Measurements from ENCODE around the gene ACO2.

Gene ACO2

DNA sequence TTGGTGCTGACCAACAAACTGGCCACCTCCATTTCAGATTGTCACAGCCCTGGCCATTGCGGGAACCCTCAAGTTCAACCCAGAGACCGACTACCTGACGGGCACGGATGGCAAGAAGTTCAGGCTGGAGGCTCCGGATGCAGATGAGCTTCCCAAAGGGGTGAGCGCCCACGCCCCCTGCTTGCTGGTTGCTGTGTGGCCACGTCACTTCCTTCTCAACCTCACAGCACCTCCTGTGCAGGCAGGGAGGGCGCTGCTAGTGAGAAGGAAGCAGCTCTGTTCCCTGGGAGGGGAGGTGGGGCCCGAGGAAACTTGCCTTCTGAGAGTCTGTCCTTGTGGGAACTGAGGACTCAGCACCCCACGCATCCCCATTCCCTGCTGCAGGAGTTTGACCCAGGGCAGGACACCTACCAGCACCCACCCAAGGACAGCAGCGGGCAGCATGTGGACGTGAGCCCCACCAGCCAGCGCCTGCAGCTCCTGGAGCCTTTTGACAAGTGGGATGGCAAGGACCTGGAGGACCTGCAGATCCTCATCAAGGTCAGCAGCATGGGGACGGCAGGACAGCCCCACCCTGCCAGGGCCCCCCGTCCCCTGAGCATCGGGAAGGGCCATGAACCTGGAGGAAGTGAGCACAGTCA is 56.0 kb downstream of the ACO2 start:
- DNase-seq = peak; percentile 61

DNA sequence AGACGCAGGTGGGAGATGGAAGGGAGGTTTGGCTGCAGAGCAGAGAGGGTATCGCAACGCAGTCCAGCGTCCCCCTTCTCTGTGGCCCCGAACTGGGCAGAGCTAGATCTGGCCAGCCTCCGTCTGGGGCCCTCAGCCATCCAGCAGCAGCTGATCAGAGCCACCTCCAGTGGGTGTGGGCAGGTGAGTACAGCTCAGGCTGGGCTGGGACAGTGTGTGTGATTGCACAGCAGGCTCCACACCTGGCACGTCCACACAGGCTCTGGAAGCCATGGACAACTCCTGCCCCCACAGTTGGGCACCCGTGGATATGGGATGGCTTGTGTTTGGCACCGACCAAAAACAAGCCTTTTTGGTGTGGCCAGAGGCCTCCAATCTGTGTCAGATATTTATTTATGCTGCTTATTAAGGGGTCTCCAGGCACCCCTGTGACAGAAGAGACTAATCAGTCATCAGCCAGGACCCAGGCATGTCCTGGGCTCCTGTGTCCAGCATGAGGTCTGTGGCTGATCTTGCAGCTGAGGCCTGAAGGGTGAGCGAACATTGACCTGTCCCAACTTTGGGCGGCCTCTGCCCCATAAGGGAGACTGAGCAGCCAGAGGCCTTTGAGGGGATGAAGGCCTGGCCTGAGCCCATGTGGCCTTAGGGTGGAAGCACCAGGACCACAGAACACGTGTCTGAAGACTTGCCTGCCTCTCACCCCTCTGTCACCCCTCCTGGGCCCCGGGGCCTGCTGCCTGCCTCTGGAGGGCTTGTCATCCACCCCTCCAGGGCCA is 56.7 kb downstream of the ACO2 start:
- DNase-seq = no peak

DNA sequence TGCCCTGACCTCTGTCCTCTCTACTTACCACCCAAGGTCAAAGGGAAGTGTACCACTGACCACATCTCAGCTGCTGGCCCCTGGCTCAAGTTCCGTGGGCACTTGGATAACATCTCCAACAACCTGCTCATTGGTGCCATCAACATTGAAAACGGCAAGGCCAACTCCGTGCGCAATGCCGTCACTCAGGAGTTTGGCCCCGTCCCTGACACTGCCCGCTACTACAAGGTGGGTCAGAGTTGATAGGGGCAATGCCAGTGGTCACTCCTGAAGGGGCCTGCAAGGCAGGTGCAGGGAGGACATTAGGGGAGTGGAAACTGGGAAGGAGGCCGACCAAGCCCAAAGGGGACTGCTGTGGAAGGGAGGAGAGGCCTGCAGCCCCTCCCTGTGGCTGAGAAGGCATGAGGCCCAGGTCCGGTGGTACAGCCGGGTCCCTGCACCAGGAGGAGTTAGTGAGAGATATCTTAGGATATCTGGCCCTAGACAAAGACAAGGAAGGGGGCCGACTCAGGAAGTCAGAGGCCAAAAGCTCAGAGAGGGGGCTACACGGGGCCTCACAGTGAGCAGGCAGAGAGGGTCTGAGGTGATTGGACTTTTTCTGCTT is 57.4 kb downstream of the ACO2 start:
- DNase-seq = peak; percentile 52

DNA sequence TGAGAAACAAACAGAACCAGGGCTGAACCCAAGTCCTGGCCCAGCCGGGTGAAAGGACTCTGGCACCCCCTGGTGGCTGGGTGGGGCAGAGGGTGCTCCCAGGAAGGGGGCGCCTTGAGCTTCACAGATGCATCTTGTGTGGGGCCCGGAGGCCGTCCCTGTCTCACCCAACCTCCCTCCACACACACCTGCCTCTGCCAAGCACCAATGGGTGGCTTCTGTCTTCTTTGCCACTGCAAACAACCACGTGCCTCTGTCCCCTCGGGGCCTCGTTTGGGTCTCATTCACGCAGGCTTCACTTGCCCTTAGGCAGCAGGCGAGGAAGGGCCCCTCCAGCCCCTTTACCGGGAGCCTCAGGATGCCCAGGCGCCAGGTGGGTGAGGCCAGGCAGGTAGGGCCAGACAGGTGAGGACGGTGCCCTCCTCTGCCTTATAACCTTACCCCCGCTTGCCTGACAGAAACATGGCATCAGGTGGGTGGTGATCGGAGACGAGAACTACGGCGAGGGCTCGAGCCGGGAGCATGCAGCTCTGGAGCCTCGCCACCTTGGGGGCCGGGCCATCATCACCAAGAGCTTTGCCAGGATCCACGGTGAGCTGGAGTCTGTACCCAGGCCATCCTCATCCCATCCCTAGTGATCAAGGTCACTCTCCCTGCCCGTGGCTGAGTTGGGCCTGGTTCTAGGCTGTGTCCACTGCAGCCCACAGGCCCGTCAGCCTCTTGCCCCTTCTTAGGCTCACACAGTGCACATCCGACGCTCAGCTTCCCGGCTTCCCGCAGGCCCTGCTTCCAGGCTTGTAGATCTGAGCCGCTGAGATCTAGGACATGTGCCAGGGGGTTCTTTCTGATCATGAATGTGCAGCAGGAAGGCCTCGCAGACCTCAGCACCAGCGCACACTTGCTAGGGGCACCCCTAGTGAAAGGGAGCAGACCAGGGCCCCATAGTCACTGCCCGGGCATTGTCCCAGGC is 58.2 kb downstream of the ACO2 start:
- DNase-seq = peak; percentile 63

DNA sequence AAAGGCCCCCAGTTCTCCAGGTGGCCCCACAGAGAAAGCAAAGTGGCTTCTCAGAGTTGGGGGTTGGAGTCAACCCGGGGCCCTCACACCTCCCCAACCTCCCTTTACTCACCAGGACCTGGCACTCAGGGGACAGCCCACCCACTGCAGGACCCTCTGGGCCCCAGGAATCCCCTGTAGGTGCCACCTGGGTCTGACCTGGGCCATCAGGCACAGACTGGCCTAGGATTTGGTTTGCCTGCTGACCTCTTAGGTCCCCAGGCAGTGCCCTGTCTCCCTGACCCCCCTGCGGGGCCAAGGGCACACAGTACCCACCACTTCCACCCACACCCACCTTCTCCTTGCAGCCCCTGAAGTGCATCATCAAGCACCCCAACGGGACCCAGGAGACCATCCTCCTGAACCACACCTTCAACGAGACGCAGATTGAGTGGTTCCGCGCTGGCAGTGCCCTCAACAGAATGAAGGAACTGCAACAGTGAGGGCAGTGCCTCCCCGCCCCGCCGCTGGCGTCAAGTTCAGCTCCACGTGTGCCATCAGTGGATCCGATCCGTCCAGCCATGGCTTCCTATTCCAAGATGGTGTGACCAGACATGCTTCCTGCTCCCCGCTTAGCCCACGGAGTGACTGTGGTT is 59.3 kb downstream of the ACO2 start:
- DNase-seq = no peak

DNA sequence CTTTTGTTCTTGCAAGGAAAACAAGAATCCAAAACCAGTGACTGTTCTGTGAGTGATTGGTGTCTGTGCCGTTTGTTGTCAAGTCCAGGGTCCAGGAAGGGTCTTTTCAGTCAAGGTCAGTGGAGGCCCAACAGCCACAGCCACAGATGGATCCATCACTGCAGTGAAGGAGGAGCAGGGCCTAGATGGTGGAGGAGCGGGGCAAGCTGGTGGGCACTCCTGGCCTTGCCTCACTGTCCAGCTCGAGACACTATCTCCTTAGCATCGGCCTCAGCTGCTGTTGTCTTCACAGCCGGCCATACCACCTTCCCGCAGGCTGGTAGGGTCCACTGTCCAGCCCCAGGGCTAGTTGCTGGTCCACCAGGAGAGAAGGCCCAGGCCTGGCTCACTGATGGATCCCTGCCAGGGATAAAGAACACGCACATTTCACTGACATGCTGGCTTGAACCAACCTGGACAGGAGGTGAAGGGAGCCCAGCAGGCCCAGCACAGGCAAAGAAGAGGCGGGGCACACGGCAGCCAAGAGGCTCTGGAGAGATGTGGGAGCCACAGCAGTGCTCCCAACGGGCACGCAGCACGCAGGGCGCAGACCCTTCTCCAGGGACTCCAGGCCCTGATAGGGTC is 60.1 kb downstream of the ACO2 start:
- DNase-seq = no peak

DNA sequence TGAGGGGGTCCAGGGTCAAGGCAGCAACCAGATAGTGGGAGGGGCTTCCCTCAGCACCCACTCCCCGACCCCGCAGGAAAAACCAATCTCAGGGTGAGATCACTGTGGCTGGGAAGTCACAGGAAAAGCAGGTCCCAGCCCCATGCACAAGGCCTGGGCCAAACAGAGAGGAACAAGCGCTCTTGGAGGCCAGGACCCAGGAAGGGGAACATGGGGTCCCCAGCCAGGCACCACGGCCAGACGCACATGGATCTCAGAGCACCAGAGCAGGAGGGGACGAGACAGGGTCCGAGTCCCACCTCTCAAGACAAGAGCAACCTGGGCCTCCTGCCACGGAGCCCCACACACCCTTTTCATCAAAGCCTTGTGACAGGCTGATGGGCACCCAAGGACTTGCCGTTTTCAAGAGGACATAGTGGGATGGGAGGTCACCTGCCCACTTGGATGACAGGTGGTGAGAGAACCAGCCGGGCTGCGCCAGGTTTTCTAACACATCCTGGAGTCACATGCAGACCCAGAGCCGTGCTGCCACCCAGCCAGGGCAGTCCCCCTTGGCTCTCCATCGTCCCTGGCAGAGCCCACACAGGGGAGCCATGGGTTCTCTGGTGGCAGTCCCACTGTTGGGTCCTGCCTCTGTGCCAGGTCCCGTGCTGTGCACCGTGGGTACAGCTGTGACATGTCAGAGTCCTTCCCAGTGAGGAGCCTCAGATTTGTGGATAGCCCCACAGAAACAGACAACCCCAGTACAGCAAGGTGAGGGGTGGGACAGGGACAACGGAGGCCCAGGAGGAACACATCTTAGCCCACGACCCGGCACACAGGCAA is 62.2 kb downstream of the ACO2 start:
- DNase-seq = no peak

DNA sequence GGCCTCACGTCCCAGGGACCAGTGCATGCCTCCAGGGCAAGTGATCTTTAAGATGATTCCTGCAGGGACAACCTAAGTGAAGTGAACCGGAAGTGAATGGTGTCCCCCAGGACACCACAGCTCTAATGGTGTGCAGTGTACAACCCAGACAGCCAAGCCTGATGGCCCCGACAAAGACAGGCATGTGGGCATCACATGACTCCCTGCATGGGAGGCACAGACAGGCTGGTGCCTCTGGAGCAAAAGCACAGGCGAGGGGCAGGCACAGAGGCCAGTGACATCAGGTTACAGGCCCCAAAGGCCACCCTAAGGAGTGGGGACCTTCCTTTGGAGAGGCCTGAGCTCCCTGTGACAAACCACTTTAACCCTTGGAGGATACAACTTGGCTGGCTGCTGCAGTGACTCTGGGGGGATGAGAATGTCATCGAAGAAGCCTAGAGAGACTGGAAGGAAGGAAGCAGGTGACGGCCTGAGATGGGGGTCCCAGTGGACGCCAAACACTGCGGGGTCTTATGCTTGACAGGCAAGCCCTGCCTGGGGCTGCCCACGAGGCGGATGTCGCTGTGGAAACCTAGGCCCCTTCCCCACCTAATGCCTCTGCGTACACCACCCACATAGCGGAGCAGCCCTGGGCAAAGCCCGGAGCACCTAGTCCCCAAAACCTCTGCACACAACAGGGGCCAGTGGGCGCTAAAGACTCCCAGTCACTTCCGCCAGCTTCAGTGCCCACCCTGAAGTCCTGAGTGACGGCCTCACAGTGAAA is 63.0 kb downstream of the ACO2 start:
- DNase-seq = no peak

DNA sequence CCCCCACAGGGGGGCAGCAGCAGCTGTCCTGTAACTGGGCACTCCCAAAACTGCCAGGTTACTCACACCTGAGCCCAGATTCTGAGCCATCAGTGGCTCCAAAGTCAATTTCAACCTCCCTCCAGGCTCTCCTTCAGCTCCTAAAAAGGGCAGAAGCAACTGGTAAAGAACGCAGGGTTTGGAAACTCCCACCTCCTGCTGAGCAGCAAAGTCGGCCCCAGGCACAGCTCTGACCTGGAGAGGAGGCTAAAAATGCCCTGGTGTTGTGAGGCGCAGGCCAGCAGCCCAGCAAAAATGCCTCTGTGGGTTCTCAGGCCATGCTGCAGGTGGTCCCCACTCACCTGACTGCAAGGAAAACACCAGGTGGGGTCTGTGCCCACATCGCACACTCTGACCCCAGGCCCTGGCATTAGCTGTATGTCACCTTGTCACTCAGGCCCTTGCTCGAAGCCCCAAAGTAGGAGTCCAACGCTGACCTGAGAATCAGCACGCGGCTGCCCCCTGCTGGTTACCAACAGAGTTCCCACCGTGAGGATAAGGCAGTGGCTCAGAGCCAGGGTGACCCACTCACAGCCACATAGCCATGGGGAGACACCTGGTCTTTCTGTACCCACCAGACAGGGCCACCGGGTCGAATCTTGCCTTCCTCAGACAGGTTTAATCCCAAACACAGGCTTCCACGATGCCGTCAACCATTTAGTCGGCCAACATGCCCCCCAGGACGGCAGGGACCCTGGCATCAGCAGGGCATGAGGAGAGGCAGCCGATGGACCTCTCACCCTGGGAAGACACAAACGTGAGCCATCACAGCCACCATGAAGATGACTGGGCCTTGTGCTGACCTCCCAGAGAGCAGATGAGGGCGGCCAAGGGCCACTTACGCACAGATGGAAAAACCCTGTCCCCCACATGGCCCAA is 64.2 kb downstream of the ACO2 start:
- DNase-seq = peak; percentile 92

DNA sequence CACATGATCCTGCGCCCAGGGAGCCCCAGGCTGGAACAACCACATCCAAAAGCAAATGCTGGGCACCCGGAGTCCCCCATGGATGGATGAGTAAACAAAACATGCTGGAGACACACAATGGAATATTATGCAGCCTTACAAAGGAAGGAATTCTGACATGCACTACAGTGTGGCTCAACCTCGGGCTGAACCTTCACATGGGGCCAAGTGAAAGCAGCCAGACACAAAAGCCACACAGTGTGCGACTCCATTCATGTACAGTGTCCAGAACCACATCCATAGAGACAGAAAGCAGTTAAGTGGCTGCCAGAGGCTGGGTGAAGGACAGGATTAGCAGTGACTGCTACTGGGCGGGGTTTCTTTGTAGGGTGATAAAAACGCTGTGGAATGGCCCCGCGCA is 65.3 kb downstream of the ACO2 start:
- peak; percentile 39 for DNase-seq

DNA sequence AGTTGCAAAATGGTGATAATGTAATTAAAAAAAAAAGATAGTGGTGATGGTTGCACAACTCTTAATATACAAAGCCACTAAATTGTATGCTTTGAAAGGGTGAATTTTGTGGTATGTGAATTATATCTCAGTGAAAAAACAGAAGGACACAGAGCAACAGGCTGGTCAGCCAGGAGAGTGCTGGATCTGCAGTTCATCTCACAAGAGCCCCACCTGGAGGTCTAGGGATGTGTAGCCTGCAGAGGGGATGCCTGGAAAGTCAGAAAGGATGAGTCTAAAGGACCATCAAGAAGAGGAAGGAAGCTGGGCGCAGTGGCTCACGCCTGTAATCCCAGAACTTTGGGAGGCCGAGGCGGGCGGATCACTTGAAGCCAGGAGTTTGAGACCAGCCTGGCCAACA is 66.3 kb downstream of the ACO2 start:
- peak; percentile 50 for DNase-seq

DNA sequence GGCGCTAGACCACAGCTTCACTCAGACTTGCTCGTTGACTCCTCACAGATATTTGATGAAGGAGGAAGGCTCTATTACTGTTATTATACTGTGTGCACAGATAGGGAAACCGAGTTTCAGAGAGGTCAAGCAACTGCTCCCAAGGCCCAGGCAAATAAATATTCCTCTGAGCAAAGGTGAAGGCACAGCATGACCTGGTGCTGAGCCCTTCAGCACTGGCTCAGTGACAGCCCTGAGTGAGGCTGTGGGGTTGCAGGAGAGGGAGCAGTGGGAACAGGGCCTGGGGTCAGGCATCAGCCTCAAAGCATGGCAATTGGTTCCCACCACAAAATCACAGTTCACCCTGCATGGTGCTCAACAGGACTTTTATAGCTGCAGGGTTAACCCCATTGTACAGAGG is 68.3 kb downstream of the ACO2 start:
- DNase-seq = no peak

DNA sequence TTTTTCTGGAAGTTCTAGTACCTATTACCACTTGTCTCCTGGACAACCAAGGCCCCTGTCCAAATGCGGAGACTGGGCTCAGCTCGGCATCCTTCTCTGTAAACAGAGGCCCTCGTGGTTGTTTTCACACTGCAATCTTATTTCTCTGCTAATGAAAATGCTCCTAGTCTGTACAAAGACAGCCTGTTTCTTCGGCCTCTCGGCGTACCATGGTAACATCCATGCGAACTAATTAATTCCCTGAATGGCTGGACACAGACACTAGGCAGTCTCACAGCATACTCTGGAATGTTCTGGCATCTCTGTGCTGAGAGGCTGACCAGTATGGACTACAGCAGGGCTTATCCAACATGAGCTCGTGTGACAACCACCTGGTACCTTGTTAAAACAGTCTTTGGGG is 69.7 kb downstream of the ACO2 start:
- no peak for DNase-seq

DNA sequence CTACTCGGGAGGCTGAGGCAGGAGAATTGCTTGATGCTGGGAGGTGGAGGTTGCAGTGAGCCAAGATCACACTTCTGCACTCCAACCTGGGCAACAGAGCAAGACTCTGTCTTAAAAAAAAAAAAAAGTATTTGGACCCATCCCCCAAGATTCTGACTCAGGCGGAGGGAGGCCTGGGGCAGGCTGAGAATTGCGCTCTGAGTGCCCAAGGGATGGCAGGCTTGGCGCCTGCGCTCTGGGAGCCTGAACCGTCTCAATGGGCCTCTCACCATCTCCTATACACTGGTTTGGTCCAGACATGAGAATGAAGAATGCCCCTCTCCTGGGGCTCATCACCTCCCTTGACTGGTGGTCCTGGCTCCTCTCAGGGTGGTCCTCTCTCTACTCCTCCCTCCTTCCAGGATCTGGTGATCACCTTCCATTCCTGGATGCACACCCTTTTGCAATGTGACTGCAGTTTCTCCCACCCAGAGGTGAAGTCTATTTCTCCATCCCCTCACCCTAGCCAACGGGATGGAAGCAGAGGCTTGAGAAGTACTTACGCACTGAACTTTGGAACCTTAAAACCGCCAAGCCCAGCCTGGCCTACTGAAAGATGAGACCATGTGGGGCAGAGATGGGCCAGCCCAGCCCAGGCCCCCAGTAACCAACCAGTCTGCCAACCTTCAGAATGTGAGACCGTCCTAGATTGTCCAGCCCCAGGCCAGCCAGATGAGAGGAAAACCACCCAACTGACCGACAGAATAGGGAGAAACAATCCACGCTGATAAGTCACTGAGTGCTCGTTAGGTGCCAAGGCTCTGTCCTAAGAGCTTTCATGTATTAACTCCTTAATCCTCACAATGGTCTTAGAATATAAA is 70.5 kb downstream of the ACO2 start:
- DNase-seq = no peak

DNA sequence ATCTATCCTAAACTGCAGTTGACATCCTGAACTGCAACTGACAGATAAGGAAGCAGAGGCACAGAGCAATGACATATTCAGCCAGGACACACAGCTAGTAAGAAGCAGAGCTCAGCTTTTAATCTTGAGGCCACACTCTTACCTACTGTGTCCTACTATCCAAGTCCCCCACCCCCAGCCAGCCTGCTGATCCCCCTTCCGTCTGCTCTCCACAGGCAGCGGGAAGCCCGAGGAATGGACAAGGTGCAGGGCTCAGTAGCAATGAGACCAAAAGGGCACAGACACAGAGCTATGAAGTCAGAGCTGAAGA is 71.0 kb downstream of the ACO2 start:
- DNase-seq = peak; percentile 90

DNA sequence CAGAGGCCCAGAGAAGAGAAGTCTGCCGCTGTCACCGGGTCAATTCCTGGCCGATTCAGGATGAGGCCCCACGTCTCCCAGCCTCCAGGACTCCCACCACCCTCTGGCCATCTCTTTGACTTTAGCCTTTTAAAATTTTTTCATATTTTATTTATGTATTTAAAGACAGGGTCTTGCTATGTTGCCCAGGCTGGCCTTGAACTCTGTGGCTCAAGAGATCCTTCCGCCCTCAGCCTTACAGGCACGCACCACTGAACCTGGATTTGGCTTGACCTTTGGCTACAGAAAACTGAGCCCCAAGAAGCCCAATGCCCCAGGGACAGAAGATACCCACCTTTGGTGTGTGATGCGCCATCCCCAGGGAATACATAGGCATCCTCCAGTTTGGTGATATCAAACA is 71.4 kb downstream of the ACO2 start:
- no peak for DNase-seq

DNA sequence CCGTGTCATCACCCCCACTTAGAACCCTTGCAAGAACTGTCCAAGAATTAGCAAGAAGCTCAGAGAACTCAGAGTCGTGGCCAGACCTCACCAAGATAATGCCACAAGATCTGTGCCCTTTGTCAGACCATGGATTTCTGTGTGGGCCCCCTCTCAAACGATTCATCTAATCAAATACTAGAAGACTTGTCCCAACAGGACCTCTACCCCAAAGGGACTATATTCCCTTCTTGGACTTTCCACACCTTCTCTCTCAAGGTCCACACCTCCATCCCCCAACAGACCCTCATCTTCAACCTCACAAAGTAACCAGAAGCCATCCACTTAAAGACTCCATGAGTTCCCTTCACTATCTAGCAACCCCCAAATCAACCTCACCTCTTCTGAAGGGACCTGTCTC is 72.6 kb downstream of the ACO2 start:
- peak; percentile 32 for DNase-seq

DNA sequence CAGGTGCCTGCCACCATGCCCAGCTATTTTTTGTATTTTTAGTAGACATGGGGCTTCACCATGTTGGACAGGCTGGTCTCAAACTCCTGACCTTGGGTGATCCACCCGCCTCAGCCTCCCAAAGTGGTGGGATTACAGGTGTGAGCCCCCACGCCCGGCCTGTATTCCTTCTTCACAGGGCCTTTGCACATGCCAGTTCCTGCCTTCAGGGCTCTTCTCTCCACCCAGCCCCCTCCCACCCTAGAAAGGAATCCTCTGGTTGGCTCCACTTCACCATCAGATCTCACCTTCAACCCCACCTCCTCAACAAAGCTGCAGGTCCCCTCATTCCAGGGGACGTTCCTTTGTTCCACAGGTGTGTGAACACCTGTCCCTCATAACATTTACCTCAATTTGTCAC is 73.3 kb downstream of the ACO2 start:
- no peak for DNase-seq

Measured in hematopoietic multipotent progenitor cell treated with erythropoietin and hydrocortisone succinate and interleukin-3 and kit ligand, for 6 days (in vitro differentiated cells).